ENCODE measurements around the gene SLC51B.

- TF ChIP-seq, protein P1, sequence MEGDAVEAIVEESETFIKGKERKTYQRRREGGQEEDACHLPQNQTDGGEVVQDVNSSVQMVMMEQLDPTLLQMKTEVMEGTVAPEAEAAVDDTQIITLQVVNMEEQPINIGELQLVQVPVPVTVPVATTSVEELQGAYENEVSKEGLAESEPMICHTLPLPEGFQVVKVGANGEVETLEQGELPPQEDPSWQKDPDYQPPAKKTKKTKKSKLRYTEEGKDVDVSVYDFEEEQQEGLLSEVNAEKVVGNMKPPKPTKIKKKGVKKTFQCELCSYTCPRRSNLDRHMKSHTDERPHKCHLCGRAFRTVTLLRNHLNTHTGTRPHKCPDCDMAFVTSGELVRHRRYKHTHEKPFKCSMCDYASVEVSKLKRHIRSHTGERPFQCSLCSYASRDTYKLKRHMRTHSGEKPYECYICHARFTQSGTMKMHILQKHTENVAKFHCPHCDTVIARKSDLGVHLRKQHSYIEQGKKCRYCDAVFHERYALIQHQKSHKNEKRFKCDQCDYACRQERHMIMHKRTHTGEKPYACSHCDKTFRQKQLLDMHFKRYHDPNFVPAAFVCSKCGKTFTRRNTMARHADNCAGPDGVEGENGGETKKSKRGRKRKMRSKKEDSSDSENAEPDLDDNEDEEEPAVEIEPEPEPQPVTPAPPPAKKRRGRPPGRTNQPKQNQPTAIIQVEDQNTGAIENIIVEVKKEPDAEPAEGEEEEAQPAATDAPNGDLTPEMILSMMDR (IDR thresholded peaks at IDR 0.05) = no peak
- TF ChIP-seq POLR2A (IDR thresholded peaks at IDR 0.05) = no peak
Observed at GRCh38 chr15:65084500-65085206, 39.5 kb downstream of the SLC51B start.
